Heart left ventricle (tissue), 16 donors: Measurements from ENCODE around the gene CDHR5. TPM values are rescaled to one million over a fixed set of nuclear protein-coding genes. Genes with fewer than 3 reads are reported as not detected.

Source experiments
- ATAC-seq, 4 donors: fragments of 200-7000 bp; cut with Tn5 transposase; one replicate each; pipeline ENCODE4 v1.9.1; 2020 to 2022; ENCODE audit warnings: moderate library complexity in 4 of 4, mild to moderate bottlenecking in 3 of 4, moderate number of reproducible peaks in 1 of 4
- DNase-seq, 5 donors: peaks; one replicate each; pipeline ENCODE4 v3.0.0-alpha.2; 2020
- H3K27ac ChIP-seq, 12 donors: fragments of 200-600 bp; sonication (generic) in 4 of 12; one replicate each; pipeline versions ENCODE4 v1.5.0 to v1.8.0; 2016 to 2022; ENCODE audit warnings: mild to moderate bottlenecking in 2 of 12
- H3K27me3 ChIP-seq, 9 donors: fragments of 200-600 bp; sonication (generic) in 2 of 9; one replicate each; pipeline versions ENCODE4 v1.5.1 to v1.8.0; 2016 to 2022; ENCODE audit warnings: mild to moderate bottlenecking in 3 of 9
- H3K36me3 ChIP-seq, 9 donors: fragments of 200-600 bp; sonication (generic) in 2 of 9; one replicate each; pipeline versions ENCODE4 v1.5.0 to v1.8.0; 2018 to 2022; ENCODE audit warnings: mild to moderate bottlenecking in 2 of 9
- H3K4me1 ChIP-seq, 12 donors: fragments of 200-600 bp; sonication (generic) in 4 of 12; one replicate each; pipeline versions ENCODE4 v1.5.0 to v1.8.0; 2016 to 2022; ENCODE audit warnings: mild to moderate bottlenecking in 3 of 12
- H3K4me3 ChIP-seq, 12 donors: fragments of 200-600 bp; sonication (generic) in 4 of 12; one replicate each; pipeline versions ENCODE4 v1.5.0 to v1.8.0; 2017 to 2022; ENCODE audit warnings: mild to moderate bottlenecking in 9 of 12, moderate library complexity in 4 of 12
- H3K9me3 ChIP-seq, 12 donors: fragments of 200-600 bp; sonication (generic) in 4 of 12; one replicate each; pipeline versions ENCODE4 v1.5.0 to v1.8.0; 2016 to 2022; ENCODE audit warnings: mild to moderate bottlenecking in 1 of 12
- CTCF ChIP-seq, 12 donors: fragments of 200-600 bp; sonication (generic) in 4 of 12; IDR thresholded peaks; one replicate each; pipeline versions ENCODE4 v1.5.0 to v1.8.0; 2018 to 2022; ENCODE audit warnings: antibody characterized with exemption in 12 of 12, mild to moderate bottlenecking in 5 of 12
- POLR2A ChIP-seq, 2 donors: fragments of 450-650 bp; IDR thresholded peaks; one replicate each; pipeline ENCODE4 v1.6.1; 2017; ENCODE audit warnings: antibody characterized with exemption in 2 of 2, mild to moderate bottlenecking in 2 of 2, moderate library complexity in 2 of 2
- whole genome bisulfite sequencing, 4 donors: extraction: QIAGEN DNeasy Blood & Tissue Kit in 2 of 4; methylation state at CpG; one replicate each; pipeline versions ENCODE4 v1.1.5 to v1.1.7; 2013 to 2018; 5-methylcytosine and 5-hydroxymethylcytosine counted together
- intact Hi-C, 10 donors: fragments of 100-400 bp; cut with DNase I; formaldehyde crosslinking; loops; one replicate each; pipeline versions ENCODE4 v1.11.1 to v1.14.2; 2022
- polyA plus RNA-seq, 2 donors: library from polyadenylated mRNA; stranded (reverse); fragments of 200-250 nt; gene quantifications; one replicate each; pipeline ENCODE4 v1.2.3, GENCODE V29; 2013
- total RNA-seq, 9 donors: library from RNA; depleted of rRNA in 2 of 9; stranded (reverse); fragments of >200 nt in 2 of 9; fragmentation: NEBNext Ultra II Directional in 3 of 9; extraction: Animal tissue kit (Norgen Biotek cat#: 25700) in 3 of 9; gene quantifications; one replicate each; pipeline versions ENCODE4 v1.1.0 to v1.2.4, GENCODE V29; 2016 to 2023
- donor health status: ischemic (EF 13 %, LVEDD 7.1; RV severe dilation, severe dysfunction).
- donor health status: healthy with polysubstance abuse.
- donor health status: DM: no; HTN: yes; CAD: no.
- donor health status: DM: no; HTN: no; CAD: no.
- donor health status: ischemic (EF 25% LVEDD 6.9; RV normal size, moderate dysfunction).
- donor health status: ischemic (EF 25% LVEDD 5.7; RV mildly dilated, moderate dysfunction).
- donor health status: healthy.
- donor health status: DM: yes; HTN: yes; CAD: no.
- donor health status: ischemic (EF 35%, LVEDD 5.7; RV mildly dilated, moderate dysfunction).
- donor health status: nonischemic (EF 11% LVEDD 7.7; RV severe dilation, severe dysfunction).
- donor health status: DM: yes; HTN: yes; CAD: no.
- donor health status: PGD.
- donor health status: ischemic (EF 29% LVEDD 5.4; RV normal size, mild dysfunction).
- donor health status: nonischemic (EF 23%, LVEDD 6.1; RV moderate dilation, normal function).

The CDHR5 gene
- total and polyA plus RNA-seq, 11 donors: 0.07 TPM; not detected in 10

DNA sequence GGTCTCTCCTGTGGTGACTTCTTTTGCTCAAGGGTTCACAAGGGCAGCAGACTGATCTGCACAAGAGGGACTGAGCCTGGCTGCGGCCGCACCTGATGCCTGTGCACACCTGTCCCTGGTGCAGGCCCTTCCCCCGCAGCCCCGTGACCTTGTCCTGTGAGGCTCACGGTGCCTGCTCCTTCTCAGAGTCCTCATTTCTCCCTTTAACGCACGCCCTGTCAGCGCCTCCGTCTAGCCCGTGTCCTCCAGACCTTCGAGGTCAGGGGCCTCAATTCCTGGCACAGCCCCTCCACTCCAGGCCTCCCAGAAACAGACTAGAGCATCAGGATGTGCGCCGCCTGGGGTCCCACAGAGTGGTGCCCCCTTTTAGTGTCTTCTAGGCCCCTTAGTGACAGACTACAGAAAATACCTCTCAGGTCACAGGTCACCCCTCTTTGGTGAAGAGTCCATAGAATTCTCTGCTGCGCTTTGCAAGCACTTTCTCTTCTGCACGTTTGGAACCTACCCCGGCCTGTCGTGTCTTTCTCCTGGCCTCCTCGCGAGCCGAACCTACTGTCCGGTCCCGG, 11.3 kb upstream of the CDHR5 start:
- WGBS, 4 donors: 67 to 77% (median 70%) methylated on average over 20 to 22 of the region's 22 CpGs
- DNase-seq (no peak), ATAC-seq (no peak)
- peaks cover 0 to under 1% (median 0%) of the 10 kb centered on the region in 9 donors for H3K36me3 ChIP-seq
- TF ChIP-seq CTCF (IDR thresholded peaks at IDR 0.05): no peak
- no peak for TF ChIP-seq POLR2A (IDR thresholded peaks at IDR 0.05)
- H3K27me3 ChIP-seq: peaks cover 19 to 50% (median 33%) of the 10 kb centered on the region in 9 donors
- H3K27ac ChIP-seq: no peak overlapping the region
- H3K4me3 ChIP-seq: no peak overlapping the region
- H3K9me3 ChIP-seq: no peaks in the 10 kb centered on the region
- intact Hi-C loops: no loop called here
- H3K4me1 ChIP-seq: peaks cover 0 to 39% (median 11%) of the 10 kb centered on the region in 12 donors

DNA sequence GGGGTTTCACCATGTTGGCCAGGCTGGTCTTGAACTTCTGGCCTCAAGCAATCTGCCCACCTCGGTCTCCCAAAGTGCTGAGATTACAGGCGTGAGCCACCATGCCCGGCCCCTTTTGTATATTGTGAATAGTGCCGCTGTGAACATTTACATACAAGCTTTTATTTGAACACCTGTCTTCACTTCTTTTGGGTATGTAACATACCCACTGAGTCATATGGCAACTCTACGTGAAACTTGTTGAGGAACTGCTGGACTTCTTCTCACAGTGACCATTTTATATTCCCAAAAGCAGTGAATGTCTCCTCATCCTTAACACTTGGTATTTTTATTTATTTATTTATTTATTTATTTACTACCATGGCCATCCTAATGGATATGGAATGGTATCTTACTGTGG, 6.1 kb upstream of the CDHR5 start:
- ATAC-seq: no peak
- intact Hi-C loops: no loop called here

GRCh38 chr11:629237-629583, 4.5 kb upstream of the CDHR5 start:
- peaks cover 0 to 16% (median 0%) of the 10 kb centered on the region in 12 donors for H3K4me1 ChIP-seq
- peak in 2 of 5 donors; percentile 19 to 27 for DNase-seq
- no peaks in the 10 kb centered on the region for H3K9me3 ChIP-seq
- no peaks in the 10 kb centered on the region for H3K36me3 ChIP-seq
- WGBS, 4 donors: 16 to 41% (median 38%) methylated on average over 10 of the region's 10 CpGs
- H3K27ac ChIP-seq: peak overlapping the region in 3 of 12 donors; percentile 44 to 57 (median 56)
- intact Hi-C loops: loop anchor here in 2 of 10 donors (2.0 to 5.0 kb wide), 2 partner anchors 72 to 74 kb away; no protein-coding TSS in a partner anchor
- H3K4me3 ChIP-seq: no peak overlapping the region
- peak; percentile 67 to 77 (median 71) for ATAC-seq
- TF ChIP-seq POLR2A (IDR thresholded peaks at IDR 0.05) (no peak), CTCF (IDR thresholded peaks at IDR 0.05) (peak in 6 of 12 donors; percentile 18 to 47 (median 28))
- peaks cover 6 to 24% (median 13%) of the 10 kb centered on the region in 9 donors for H3K27me3 ChIP-seq

More for the DNA sequence above, 6.1 kb upstream of the CDHR5 start:
- no peak for DNase-seq
- peaks cover 0 to 9% (median 8%) of the 10 kb centered on the region in 9 donors for H3K27me3 ChIP-seq
- 95% methylated on average over 5 of the region's 5 CpGs for WGBS, 4 donors
- H3K4me3 ChIP-seq: no peak overlapping the region
- no peak overlapping the region for H3K27ac ChIP-seq
- TF ChIP-seq CTCF (IDR thresholded peaks at IDR 0.05) (no peak), POLR2A (IDR thresholded peaks at IDR 0.05) (no peak)
- peaks cover 0 to 16% (median 0%) of the 10 kb centered on the region in 12 donors for H3K4me1 ChIP-seq
- H3K36me3 ChIP-seq: no peaks in the 10 kb centered on the region
- no peaks in the 10 kb centered on the region for H3K9me3 ChIP-seq

GRCh38 chr11:628056-628455, 3.3 kb upstream of the CDHR5 start:
- H3K4me3 ChIP-seq: no peak overlapping the region
- intact Hi-C loops: loop anchor here in 2 of 10 donors (2.0 to 5.0 kb wide), 2 partner anchors 71 to 73 kb away; no protein-coding TSS in a partner anchor
- H3K4me1 ChIP-seq: peaks cover 0 to 16% (median 0%) of the 10 kb centered on the region in 12 donors
- H3K36me3 ChIP-seq: no peaks in the 10 kb centered on the region
- H3K27me3 ChIP-seq: peaks cover 6 to 28% (median 15%) of the 10 kb centered on the region in 9 donors
- ATAC-seq: no peak
- H3K27ac ChIP-seq: no peak overlapping the region
- H3K9me3 ChIP-seq: no peaks in the 10 kb centered on the region
- WGBS, 4 donors: 92 to 96% (median 94%) methylated on average over 31 of the region's 31 CpGs
- peak in 2 of 5 donors; percentile 6 to 18 for DNase-seq
- TF ChIP-seq POLR2A (IDR thresholded peaks at IDR 0.05) (no peak), CTCF (IDR thresholded peaks at IDR 0.05) (no peak)
